Inflammatory macrophage (primary cell): ENCODE results near the gene PRAMEF8.
"Not testable (repeated sequence)": the region's sequence is repeated elsewhere in the genome, so short reads cannot be mapped to it uniquely, and the experiment has no call there.

Source experiments
- DNase-seq, 2 donors: peaks; one replicate each; pipeline ENCODE4 v3.0.0-alpha.2; 2020 to 2022
- total RNA-seq, 18 experiments: gene quantifications; one replicate each; lab custom pipeline; 2026; ENCODE audit warnings: mixed read lengths in 6 of 18, inconsistent platforms in 2 of 18; lab: John Stamatoyannopoulos, UW

The PRAMEF8 gene
- 0 reads per million in 18 experiments for total RNA-seq

DNA sequence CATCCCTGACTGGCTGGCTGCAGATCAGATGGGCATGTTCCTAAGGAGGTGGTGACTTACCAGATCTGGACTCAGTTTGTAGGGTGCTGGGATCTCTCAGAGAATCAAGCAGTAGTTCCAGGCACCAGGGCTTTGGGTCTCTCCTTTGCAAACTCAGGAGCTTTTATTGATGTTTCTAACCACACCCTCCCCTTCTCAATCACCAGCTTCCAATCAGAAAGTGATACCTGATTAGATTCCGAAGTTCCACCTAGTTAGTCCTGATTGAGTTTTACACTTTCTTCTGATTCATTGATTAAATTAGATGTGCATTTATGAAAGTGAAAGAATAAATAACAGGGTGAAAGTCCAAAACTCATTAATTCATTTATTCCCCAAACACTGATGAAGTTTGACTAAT is at the start of gene PRAMEF8:
TSS of gene PRAMEF8 (minus strand) at position 101 of the 400 bp plus-strand sequence. CDS start 1,046 bp downstream, outside the sequence.
- not testable (repeated sequence) for DNase-seq

DNA sequence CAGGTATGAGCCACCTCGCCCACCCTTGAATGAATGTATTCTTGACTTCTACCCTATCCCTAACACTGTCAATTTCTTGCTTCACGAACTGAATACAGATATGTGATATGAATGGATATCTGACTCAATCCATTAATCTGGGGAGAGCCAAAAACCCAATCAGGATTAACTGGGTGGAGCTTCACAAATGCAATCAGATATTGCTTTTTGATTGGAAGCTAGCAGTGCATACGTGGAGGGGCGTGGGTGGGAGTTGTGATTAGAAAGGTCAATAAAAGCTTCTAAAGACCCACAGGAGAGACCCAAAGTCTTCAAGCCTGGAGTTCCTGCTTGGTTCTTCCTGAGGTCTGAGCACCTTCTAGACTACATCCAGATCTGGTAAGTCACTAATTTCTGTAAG is 30.3 kb upstream of the PRAMEF8 start, which contains the start of gene PRAMEF15:
TSS of gene PRAMEF15 (plus strand) at position 301 of the 400 bp plus-strand sequence. CDS start 2,827 bp downstream, outside the sequence.
- not testable (repeated sequence) for DNase-seq

DNA sequence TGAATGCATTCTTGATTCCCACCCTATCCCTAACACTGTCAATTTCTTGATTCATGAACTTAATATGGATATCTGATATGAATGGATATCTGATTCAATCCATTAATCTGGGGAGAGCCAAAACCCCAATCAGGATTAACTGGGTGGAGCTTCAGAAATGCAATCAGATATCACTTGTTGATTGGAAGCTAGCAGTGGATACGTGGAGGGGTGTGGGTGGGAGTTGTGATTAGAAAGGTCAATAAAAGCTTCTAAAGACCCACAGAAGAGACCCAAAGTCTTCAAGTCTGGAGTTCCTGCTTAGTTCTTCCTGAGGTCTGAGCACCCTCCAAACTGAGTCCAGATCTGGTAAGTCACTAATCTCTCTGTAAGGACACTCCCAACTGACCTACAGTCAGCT is 18.3 kb upstream of the PRAMEF8 start, which contains the start of gene PRAMEF33:
TSS of gene PRAMEF33 (plus strand) at position 301 of the 400 bp plus-strand sequence. CDS start 2,416 bp downstream, outside the sequence.
- not testable (repeated sequence) for DNase-seq

DNA sequence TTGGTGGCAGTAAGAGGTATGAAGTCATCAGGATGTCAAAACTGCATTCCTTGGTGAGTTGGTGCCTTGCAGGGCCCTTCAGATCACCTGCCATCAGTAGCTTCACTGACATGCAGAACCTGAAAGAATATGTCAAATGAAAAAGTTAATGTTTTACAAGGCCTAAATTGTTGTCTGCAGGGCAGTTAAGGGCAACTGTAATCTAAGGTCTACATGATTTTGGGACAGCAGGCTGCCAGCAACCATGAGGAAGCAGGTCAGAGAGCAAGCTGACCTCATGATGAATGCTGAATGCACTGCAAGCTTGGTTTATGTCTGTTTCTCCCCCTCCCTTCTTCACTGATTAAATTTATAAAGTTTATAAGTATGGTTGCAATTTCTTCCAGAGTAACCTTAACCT is 17.3 kb upstream of the PRAMEF8 start:
- not testable (repeated sequence) for DNase-seq

DNA sequence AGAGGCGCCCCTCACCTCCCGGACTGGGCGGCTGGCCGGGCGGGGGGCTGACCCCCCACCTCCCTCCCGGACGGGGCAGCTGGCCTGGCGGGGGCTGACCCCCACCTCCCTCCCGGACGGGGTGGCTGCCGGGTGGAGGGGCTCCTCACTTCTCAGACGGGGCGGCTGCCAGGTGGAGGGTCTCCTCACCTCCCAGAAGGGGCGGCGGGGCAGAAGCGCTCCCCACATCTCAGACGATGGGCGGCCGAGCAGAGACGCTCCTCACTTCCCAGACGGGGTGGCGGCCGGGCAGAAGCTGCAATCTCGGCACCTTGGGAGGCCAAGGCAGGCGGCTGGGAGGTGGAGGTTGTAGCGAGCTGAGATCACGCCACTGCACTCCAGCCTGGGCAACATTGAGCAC is 13.8 kb upstream of the PRAMEF8 start:
- DNase-seq, result not testable (repeated sequence)

DNA sequence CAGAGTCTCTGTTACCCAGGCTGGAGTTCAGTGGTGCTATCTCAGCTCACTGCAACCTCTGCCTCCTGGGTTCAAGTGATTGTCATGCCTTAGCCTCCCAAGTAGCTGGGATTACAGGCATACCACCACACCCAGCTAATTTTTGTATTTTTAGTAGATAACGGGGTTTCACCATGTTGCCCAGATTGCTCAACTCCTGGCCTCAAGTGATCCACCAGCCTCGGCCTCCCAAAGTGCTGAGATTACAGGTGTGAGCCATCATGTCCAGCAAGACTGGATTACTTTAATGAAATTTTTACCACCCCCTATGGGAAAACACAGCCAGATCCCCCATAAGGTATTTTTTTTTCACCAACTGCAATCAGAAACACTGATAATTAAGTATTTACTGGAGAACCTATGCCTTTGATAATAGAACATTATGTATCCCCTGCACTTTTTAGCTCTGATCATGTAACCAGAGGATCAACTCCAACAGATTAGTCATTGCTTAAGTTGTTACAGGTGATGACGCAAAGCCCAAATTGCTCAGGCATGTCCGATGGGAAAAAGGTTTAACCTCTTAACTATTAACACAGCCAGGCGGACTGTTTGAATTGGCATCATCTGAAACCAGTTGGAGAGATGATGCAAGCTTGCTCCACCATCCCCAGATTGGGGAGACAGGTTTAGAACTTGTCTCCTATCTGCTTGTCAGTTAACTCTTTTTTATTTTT is 12.4 kb upstream of the PRAMEF8 start:
- not testable (repeated sequence) for DNase-seq

DNA sequence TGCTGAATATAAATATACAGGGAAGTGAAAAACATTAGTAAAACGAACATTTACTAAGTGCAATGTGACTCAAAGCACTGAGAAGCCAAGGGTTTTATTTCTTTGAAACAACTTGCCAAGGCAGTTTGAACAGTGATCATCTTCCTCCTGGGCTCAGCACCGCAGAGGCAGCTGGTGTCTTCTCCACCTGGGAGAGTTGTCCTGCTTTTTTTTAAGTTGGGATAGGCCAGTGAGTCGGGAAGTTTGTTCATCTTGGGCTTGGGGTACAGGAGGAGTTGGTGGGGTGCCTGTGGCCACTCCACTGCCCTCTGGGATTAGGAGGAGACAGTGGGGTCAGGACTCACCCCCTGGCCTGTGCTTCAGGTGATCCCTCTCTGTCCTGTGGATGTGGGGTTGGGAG is 4.1 kb upstream of the PRAMEF8 start:
- not testable (repeated sequence) for DNase-seq

DNA sequence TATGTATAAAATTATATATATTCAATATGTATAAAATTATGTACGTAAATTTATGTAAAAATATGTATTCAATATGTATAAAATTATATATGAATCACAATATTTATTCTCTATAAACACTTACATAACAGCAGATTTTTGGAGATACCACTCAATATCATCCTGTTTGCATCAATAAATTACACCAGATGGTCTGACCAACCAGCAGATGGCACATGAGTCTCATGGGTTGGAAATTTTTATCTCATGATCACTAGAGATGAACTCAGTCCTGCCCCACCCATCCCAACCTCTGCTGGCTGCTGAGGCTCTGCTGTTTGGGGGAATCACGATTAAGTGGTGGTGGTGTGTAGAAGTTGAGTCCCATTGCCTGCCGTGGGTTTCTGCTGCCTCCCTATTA is 5.3 kb downstream of the PRAMEF8 start:
- DNase-seq, result not testable (repeated sequence)

DNA sequence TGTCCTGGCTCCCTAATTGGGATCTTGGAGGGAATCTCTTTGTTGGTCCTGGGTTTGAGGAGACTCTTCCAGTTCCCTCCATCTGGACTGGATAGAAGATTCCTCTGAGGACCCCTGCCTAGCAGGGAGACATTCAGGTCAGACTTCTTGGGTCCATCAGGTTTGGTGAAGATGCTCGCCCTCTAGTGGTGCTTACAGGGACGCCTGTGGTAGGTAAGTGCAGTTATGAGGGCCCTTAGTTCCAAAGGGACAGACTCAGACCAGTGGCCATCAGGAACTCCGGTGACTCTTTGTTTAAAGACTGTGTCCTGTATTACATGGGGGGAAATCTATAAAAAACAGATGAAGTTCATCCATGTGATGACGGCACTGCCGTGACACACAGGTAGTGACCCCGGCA is 7.9 kb downstream of the PRAMEF8 start:
- not testable (repeated sequence) for DNase-seq

DNA sequence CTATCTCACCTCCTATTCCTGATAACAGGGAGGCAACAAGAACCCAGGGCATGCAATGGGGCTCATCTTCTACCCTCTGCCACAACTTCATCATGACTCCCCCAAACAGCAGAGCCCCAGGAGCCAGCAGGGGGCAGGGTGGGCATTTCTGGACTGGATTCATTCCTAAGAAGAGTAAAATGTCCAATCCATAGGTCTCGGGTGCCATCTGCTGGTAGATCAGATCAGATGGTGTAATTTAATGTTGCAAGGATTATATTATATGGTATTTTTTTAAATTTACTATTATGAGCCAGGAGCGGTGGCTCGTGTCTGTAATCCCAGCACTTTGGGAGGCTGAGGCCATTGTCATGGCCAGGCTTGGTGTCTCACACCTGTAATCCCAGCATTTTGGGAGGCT is 19.8 kb downstream of the PRAMEF8 start:
- DNase-seq, result not testable (repeated sequence)

DNA sequence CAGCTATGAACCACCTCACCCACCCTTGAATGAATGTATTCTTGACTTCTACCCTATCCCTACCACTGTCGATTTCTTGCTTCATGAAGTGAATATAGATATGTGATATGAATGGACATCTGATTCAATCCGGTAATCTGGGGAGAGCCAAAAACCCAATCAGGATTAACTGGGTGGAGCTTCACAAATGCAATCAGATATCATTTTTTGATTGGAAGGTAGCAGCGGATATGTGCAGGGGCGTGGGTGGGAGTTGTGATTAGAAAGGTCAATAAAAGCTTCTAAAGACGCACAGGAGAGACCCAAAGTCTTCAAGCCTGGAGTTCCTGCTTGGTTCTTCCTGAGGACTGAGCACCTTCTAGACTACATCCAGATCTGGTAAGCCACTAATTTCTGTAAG is 31.0 kb downstream of the PRAMEF8 start, which contains the start of gene PRAMEF5:
TSS of gene PRAMEF5 (plus strand) at position 301 of the 400 bp plus-strand sequence. CDS start 5,071 bp downstream, outside the sequence.
- DNase-seq, result not testable (repeated sequence)

DNA sequence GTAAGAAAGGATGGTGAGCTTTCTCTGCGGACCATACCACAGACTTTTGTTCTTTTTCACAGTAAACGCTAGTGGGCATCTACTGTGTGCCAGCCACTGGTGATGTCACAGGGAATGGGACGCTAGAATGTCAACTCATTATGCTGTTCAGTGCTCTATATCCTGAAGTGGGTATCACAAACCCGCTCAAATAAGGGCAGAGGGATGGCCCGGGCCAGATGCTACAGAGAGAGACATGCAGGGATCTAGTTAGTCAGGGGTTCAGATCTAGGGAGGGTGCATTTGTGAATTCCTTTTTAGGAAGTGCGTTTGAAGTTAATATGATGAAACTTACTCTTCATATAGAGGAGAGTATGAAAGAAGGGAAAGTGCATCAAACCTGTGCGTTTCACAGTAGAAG is 37.8 kb downstream of the PRAMEF8 start:
- not testable (repeated sequence) for DNase-seq

DNA sequence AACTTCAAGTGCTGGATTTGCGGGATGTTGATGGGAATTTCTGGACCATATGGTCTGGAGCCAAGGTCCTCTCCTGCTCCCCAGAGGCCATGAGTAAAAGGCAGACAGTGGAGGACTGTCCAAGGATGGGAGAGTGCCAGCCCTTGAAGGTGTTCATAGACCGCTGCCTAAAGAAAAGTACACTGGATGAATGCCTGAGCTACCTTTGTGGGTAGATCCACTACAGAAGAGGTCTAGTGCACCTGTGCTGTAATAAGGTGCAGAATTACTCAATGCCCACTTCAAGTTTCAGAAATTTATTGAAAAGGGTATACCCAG is 38.4 kb downstream of the PRAMEF8 start:
- not testable (repeated sequence) for DNase-seq

DNA sequence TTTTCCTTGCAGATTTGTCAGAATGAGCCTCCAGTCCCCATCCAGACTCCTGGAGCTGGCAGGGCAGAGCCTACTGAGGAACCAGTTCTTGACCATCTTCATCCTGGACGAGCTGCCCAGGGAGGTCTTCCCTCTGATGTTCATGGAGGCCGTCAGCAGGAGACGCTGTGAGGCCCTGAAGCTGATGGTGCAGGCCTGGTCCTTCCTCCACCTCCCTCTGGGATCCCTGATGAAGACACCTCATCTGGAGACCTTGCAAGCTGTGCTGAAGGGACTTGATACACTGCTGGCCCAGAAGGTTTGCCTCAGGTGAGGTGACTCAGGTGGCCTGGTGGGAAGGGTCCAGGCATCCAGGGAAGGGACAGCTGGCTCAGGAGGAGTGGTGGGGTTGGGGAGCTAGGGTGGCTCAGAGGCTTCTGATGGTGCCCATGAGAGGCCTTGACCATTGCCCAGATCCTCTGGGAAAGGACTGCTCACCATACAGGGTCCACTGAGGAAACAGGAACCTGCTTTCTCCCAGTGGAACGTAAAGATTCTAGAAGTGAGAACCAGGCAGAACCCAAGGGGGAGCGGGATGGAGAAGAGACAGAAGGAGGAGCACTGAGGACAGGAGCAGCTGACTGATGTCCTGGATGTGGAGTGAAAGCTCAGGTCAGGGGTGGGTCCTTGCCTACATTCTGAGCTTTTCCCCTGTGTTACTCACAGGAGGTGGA is 38.9 kb downstream of the PRAMEF8 start:
- not testable (repeated sequence) for DNase-seq

DNA sequence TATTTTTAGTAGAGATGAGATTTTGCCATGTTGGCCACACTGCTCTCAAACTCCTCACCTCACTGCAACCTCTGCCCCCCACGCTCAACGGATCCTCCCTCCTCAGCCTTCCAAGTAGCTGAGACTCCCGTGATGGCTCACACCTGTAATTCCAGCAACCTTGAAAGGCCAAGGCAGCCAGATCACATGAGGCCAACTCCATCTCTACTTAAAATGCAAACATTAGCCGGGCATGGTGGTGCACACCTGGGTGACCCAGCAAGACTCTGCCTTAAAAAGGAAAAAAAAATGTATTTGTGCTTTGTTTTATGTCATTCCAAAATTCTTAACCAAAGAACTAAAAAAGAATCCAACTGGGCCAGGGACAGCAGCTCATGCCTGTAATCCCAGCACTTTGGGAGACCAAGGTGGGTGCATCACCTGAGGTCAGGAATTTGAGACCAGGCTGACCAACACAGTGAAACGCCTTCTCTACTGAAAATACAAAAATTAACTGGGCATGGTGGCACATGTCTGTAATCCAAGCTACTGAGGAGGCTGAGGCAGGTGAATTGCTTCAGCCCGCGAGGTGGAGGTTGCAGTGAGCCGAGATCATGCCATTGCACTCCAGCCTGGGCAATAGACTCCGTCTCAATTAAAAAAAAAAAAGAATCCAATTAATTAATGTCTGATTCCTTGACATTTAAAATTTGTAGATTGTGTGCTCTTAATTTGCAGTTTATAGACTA is 41.2 kb downstream of the PRAMEF8 start:
- not testable (repeated sequence) for DNase-seq

DNA sequence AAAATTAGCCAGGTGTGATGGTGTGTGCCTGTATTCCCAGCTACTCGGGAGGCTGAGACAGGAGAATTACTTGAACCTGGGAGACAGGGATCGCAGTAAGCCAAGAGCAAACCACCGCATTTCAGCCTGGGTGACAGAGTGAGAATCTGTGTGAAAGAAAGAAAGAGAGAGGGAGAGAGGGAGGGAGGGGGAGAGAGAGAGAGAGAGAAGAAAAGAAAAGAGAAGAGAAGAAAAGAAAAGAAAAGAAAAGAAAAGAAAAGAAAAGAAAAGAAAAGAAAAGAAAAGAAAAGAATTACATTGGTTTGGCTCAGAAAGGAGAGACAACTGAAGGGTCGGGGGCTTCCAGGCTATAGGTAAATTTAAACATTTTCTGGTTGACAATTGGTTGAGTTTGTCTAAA is 45.3 kb downstream of the PRAMEF8 start:
- not testable (repeated sequence) for DNase-seq

DNA sequence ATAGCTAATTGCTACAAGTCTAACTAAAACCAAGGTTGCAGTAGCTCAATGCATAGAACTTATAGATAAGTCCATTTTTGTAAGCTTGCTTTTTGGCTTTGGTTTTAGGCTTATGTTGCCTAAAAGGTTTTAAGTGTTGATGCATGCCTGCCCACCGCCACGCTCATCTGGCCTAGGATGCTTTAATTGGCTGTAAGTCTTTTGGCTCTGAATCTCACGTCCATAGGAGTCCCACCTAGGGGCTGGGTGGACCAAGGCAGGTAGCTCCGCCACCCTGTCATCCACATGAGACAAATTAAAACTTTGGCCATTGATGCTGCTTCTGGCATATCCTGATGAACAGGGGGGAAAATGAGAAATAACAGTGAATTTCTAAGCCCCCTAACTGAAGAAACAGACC is 47.4 kb downstream of the PRAMEF8 start:
- not testable (repeated sequence) for DNase-seq

DNA sequence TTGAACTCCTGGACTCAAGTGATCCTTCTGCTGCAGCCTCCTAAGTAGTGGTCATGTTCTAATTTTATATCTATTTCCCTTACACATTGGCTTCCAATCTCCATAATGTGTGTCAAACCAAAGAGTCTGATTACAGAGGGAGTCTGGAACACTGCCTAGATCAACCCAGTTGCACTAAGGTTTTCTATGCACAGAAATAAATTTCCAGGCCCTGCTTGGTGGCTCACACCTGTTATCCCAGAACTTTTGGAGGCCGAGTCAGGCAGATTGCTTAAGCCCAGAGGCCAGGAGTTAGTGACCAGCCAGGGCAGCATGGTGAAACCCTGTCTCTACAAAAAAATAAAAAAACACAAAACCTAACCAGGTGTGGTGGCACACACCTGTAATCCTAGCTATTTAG is 50.9 kb downstream of the PRAMEF8 start:
- DNase-seq, result not testable (repeated sequence)

DNA sequence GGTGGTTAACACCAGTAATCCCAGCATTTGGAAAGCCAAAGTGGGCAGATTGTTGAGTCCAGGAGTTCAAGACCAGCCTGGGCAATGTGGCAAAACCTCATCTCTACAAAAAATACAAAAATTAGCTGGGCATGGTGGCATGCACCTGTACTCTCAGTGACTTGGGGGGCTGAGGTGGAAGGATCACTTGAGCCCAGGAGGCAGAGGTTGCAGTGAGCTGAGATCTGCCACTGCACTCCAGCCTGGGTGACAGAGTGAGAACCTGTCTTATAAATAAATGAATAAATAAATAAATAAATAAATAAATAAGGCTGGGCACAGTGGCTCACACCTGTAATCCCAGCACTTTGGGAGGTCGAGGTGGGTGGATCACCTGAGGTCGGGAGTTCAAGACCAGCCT is 52.9 kb downstream of the PRAMEF8 start:
- not testable (repeated sequence) for DNase-seq
